HepG2 (cell line): ENCODE results near the gene RSAD1. TPM values are rescaled to one million over a fixed set of nuclear protein-coding genes. Genes with fewer than 3 reads are reported as not detected.
A peak's percentile ranks its signal among the peaks of the same experiment; 100 is the strongest.

Experiments
- ATAC-seq: fragments of 200-7000 bp; cut with Tn5 transposase; 3 replicates; pipeline ENCODE4 v1.9.1; 2020; ENCODE audit warnings: mild to moderate bottlenecking, moderate library complexity
- BruUV-seq: library from RNA; stranded (reverse); fragments of 400-500 nt; replicated peaks from 2 replicates; lab custom pipeline; 2021; lab: Mats Ljungman, UMichigan
- CTCF ChIA-PET: fragments of 300-600 bp; formaldehyde crosslinking; extraction: SDS; loops from one replicate; lab custom pipeline; 2021; ENCODE audit warnings: low total read pairs, inconsistent platforms, low intra/inter-chr PET ratio; lab: Yijun Ruan, JAX
- POLR2A ChIA-PET: fragments of 350-600 bp; sonication (Branson Sonifier 250); formaldehyde crosslinking; loops from one replicate; lab custom pipeline; 2020; ENCODE audit warnings: antibody characterized with exemption, inconsistent platforms; lab: Yijun Ruan, JAX
- DNase-seq: peaks from one replicate; pipeline ENCODE4 v3.0.0-alpha.2; 2015; ENCODE audit warnings: low spot score
- FAIRE-seq: peaks from 3 replicates; lab custom pipeline; 2011; peaks lifted over from hg19 to GRCh38; lab: Jason Lieb, UNC
- H2AFZ ChIP-seq: one replicate; pipeline ENCODE4 v1.6.1; 2011; ENCODE audit warnings: low read length, inconsistent platforms
- H3K27ac ChIP-seq: fragments of 300-600 bp; 3 replicates; pipeline ENCODE4 v1.8.0; 2011; ENCODE audit warnings: mixed run types, mild to moderate bottlenecking, mixed read lengths, low read length, inconsistent platforms; ENCODE audit not compliant: insufficient read depth; ENCODE audit errors: extremely low read length
- H3K27me3 ChIP-seq, 2 experiments: fragments of 200-600 bp in 1 of 2; 2 replicates in 1 of 2; 3 replicates in 1 of 2; pipeline versions ENCODE4 v1.6.0 to v1.8.0; 2011; ENCODE audit warnings: low read length in 2 of 2, mild to moderate bottlenecking in 2 of 2, moderate library complexity in 2 of 2, inconsistent platforms in 1 of 2; ENCODE audit not compliant: insufficient read depth in 2 of 2, control insufficient read depth in 1 of 2
- H3K36me3 ChIP-seq, 2 experiments: fragments of 200-600 bp in 1 of 2; replicated peaks in 1 of 2; 2 replicates in 1 of 2; 3 replicates in 1 of 2; pipeline versions ENCODE4 v1.5.1 to v1.8.0; 2011; ENCODE audit warnings: low read length in 2 of 2, inconsistent platforms in 1 of 2; ENCODE audit not compliant: insufficient read depth in 2 of 2, control insufficient read depth in 1 of 2
- H3K4me1 ChIP-seq: 2 replicates; pipeline ENCODE4 v1.5.1; 2012; ENCODE audit warnings: low read length, inconsistent platforms; ENCODE audit not compliant: insufficient read depth
- H3K4me2 ChIP-seq: 2 replicates; pipeline ENCODE4 v1.6.0; 2011; ENCODE audit warnings: low read depth, low read length, inconsistent platforms
- H3K4me3 ChIP-seq, 3 experiments: fragments of 200-600 bp in 1 of 3; sonication (generic), shearing (Covaris generic) in 1 of 3; replicated peaks in 1 of 3; 2 replicates each; pipeline ENCODE4 v1.5.1; 2011 to 2016; ENCODE audit warnings: low read length in 3 of 3, inconsistent platforms in 2 of 3, low read depth in 2 of 3, mild to moderate bottlenecking in 2 of 3, control low read depth in 1 of 3, mixed read lengths in 1 of 3; ENCODE audit not compliant: insufficient read depth in 1 of 3
- H3K79me2 ChIP-seq: one replicate; pipeline ENCODE4 v1.6.1; 2011; ENCODE audit warnings: low read length, inconsistent platforms; ENCODE audit not compliant: insufficient read depth
- H3K9ac ChIP-seq: 2 replicates; pipeline ENCODE4 v1.6.0; 2011; ENCODE audit warnings: mild to moderate bottlenecking, low read depth, low read length, inconsistent platforms; ENCODE audit not compliant: insufficient read depth
- H3K9me3 ChIP-seq: 2 replicates; pipeline ENCODE4 v1.5.1; 2012; ENCODE audit warnings: mild to moderate bottlenecking, low read length
- H4K20me1 ChIP-seq: 2 replicates; pipeline ENCODE4 v1.6.0; 2011; ENCODE audit warnings: inconsistent platforms, mild to moderate bottlenecking, low read length, moderate library complexity; ENCODE audit not compliant: insufficient read depth
- MAZ ChIP-seq, 2 experiments: sonication (generic) in 1 of 2; formaldehyde crosslinking in 1 of 2; IDR thresholded peaks; 2 replicates each; pipeline versions ENCODE4 v1.5.0 to v1.6.1; 2012 to 2020; ENCODE audit warnings: low read depth in 2 of 2, mild to moderate bottlenecking in 2 of 2, borderline replicate concordance in 1 of 2, improper control_type of control experiment in 1 of 2, low read length in 1 of 2, missing genetic modification reagents in 1 of 2, moderate library complexity in 1 of 2
- PAX8 ChIP-seq: sonication (generic); formaldehyde crosslinking; IDR thresholded peaks from 2 replicates; pipeline ENCODE4 v1.8.0; 2022; ENCODE audit warnings: mild to moderate bottlenecking, missing genetic modification reagents, borderline replicate concordance
- SYNCRIP ChIP-seq: fragments of 200-400 bp; formaldehyde crosslinking; IDR thresholded peaks from 2 replicates; pipeline ENCODE4 v1.6.1; 2018; ENCODE audit warnings: mild to moderate bottlenecking, low read depth, low read length; ENCODE audit not compliant: insufficient read depth
- ZNF12 ChIP-seq: sonication (generic); formaldehyde crosslinking; IDR thresholded peaks from 2 replicates; pipeline ENCODE4 v1.5.0; 2020; ENCODE audit warnings: missing genetic modification reagents
- ZNF280D ChIP-seq: sonication (generic); formaldehyde crosslinking; IDR thresholded peaks from 2 replicates; pipeline ENCODE4 v1.5.1; 2020; ENCODE audit warnings: mild to moderate bottlenecking, missing genetic modification reagents
- ZNF740 ChIP-seq: sonication (generic); formaldehyde crosslinking; IDR thresholded peaks from 2 replicates; pipeline ENCODE4 v1.4.0; 2020; ENCODE audit warnings: missing genetic modification reagents
- WGBS: methylation state at CpG from one replicate; pipeline ENCODE4 v1.1.6; 2017; ENCODE audit warnings: low lambda C conversion rate; 5-methylcytosine and 5-hydroxymethylcytosine counted together
- in situ Hi-C: cut with HindIII; loops from 2 replicates; pipeline ENCODE4 v1.10.0; 2017; ENCODE audit warnings: low pct_unique_long_range_greater_than_20kb; ENCODE audit not compliant: extremely low pct_ligation_motif_present
- intact Hi-C: fragments of 100-400 bp; cut with micrococcal nuclease; formaldehyde crosslinking; loops from one replicate; pipeline ENCODE4 v1.10.0; 2022; ENCODE audit not compliant: unreplicated experiment
- polyA plus RNA-seq, 8 experiments: library from polyadenylated mRNA; depleted of rRNA in 3 of 8; stranded (reverse) in 7 of 8; unstranded in 1 of 8; fragments of >200 nt; fragmentation: Illumina TruSeq in 4 of 8; extraction: Trizol in 4 of 8; gene quantifications; 2 replicates each; pipeline versions ENCODE4 v1.2.1 to v1.2.3, GENCODE V29; 2011 to 2016; ENCODE audit warnings: low read depth in 4 of 8, missing spikeins in 1 of 8, mixed read lengths in 1 of 8; ENCODE audit not compliant: insufficient read depth in 1 of 8
- total RNA-seq, 5 experiments: library from RNA; depleted of rRNA; stranded (reverse); fragments of >200 nt; fragmentation: Illumina TruSeq; extraction: Trizol; gene quantifications; 2 replicates each; pipeline ENCODE4 v1.2.3, GENCODE V29; 2016; ENCODE audit warnings: low read depth in 1 of 5

RSAD1 gene
- total and polyA plus RNA-seq, 2 of the 13 experiments (the other 11 are each of a cell fraction or from before 2014, with no cell fraction given), result 22.7 to 27.7 TPM

- no peaks in the 10 kb centered on the region for H3K36me3 ChIP-seq
- no peak for TF ChIP-seq ZNF12 (CRISPR knock-in tag)
- TF ChIP-seq ZNF280D, result no peak
- TF ChIP-seq MAZ (IDR thresholded peaks at IDR 0.05; ENCODE audit: borderline replicate concordance, low read depth, low read length), result 0 out of 2 replicates have a peak, but pooled peaks have one; percentile 20
- TF ChIP-seq MAZ (CRISPR knock-in tag; IDR thresholded peaks at IDR 0.05; ENCODE audit: low read depth), result no peak
- TF ChIP-seq ZNF740 (CRISPR knock-in tag), result no peak
- no peak for TF ChIP-seq PAX8 (CRISPR knock-in tag)
- no peak for TF ChIP-seq SYNCRIP
- no peaks in the 10 kb centered on the region for H3K79me2 ChIP-seq
- ChIA-PET POLR2A (interaction anchor here (0.7 kb wide), 1 partner anchor 368 kb away, joined by 3 read pairs; no protein-coding TSS in a partner anchor), CTCF (no interaction called here)
- H3K4me3 ChIP-seq, result no peak overlapping the region
- H3K27ac ChIP-seq, result no peak overlapping the region
- H3K27me3 ChIP-seq, result no peaks in the 10 kb centered on the region; a peak in 1 of 5 replicates
- no peak overlapping the region for H3K4me2 ChIP-seq
- no peaks in the 10 kb centered on the region for H4K20me1 ChIP-seq
- H2AFZ ChIP-seq, result no peak overlapping the region
- intact Hi-C loops (no loop called here), in situ Hi-C loops (no loop called here)
- FAIRE-seq (no peak), ATAC-seq (peak; percentile 65), DNase-seq (no peak)
- WGBS, result 61% methylated on average over 8 of the region's 8 CpGs
- no peaks in the 10 kb centered on the region for H3K4me1 ChIP-seq
- H3K9ac ChIP-seq, result no peak overlapping the region
- H3K9me3 ChIP-seq, result no peaks in the 10 kb centered on the region
- no TSS peak for BruUV-seq
Measured at GRCh38 chr17:50495217-50495823, 16.7 kb downstream of the RSAD1 start.
